A673 (cell line): ENCODE data around the gene ANKRD13D. TPM values are rescaled to one million over a fixed set of nuclear protein-coding genes. Genes with fewer than 3 reads are reported as not detected.

ENCODE experiments used
- BruUV-seq: library from RNA; stranded (reverse); fragments of 400-500 nt; replicated peaks from 2 replicates; lab custom pipeline; 2021; lab: Mats Ljungman, UMichigan
- CTCF ChIA-PET: fragments of 300-600 bp; sonication (Branson Sonifier 250); formaldehyde crosslinking; loops from one replicate; lab custom pipeline; 2022; ENCODE audit warnings: antibody characterized with exemption; lab: Charles Lee
- POLR2A ChIA-PET: fragments of 300-600 bp; sonication (Branson Sonifier 250); formaldehyde crosslinking; loops from one replicate; lab custom pipeline; 2022; ENCODE audit warnings: antibody characterized with exemption; ENCODE audit not compliant: low non-redundant PET; lab: Charles Lee
- DNase-seq: peaks from one replicate; pipeline ENCODE4 v3.0.0-alpha.2; 2015; ENCODE audit warnings: low spot score
- H3K27ac ChIP-seq: fragments of 200-600 bp; sonication (generic); 2 replicates; pipeline ENCODE4 v1.5.1; 2016; ENCODE audit warnings: mixed run types, low read depth, mild to moderate bottlenecking, mixed read lengths, antibody characterized with exemption, low read length; ENCODE audit not compliant: poor library complexity, severe bottlenecking
- H3K27me3 ChIP-seq: fragments of 200-600 bp; sonication (generic); replicated peaks from 2 replicates; pipeline ENCODE4 v1.6.1; 2017; ENCODE audit warnings: mixed run types, low read depth, mild to moderate bottlenecking, mixed read lengths, antibody characterized with exemption, low read length; ENCODE audit not compliant: insufficient read depth, poor library complexity
- H3K36me3 ChIP-seq: fragments of 200-600 bp; sonication (generic); 2 replicates; pipeline ENCODE4 v1.6.1; 2016; ENCODE audit warnings: mixed run types, mild to moderate bottlenecking, mixed read lengths, antibody characterized with exemption, low read length; ENCODE audit not compliant: insufficient read depth, poor library complexity, severe bottlenecking
- H3K4me1 ChIP-seq: fragments of 200-600 bp; sonication (generic); 2 replicates; pipeline ENCODE4 v1.6.1; 2017; ENCODE audit warnings: mixed run types, mild to moderate bottlenecking, mixed read lengths, antibody characterized with exemption, low read length; ENCODE audit not compliant: insufficient read depth, poor library complexity, severe bottlenecking
- H3K4me3 ChIP-seq: fragments of 200-600 bp; sonication (generic); 2 replicates; pipeline ENCODE4 v1.5.1; 2016; ENCODE audit warnings: low read depth, mixed run types, mild to moderate bottlenecking, mixed read lengths, low read length; ENCODE audit not compliant: poor library complexity, severe bottlenecking
- H3K9me3 ChIP-seq: fragments of 200-600 bp; sonication (generic); 2 replicates; pipeline ENCODE4 v1.6.1; 2016; ENCODE audit warnings: mixed run types, low read depth, mild to moderate bottlenecking, mixed read lengths, antibody characterized with exemption, low read length; ENCODE audit not compliant: poor library complexity, severe bottlenecking
- EZH2 ChIP-seq: fragments of 200-600 bp; sonication (generic); IDR thresholded peaks from 2 replicates; pipeline ENCODE4 v1.6.1; 2017; ENCODE audit warnings: borderline replicate concordance, low read depth, mild to moderate bottlenecking, mixed read lengths, antibody characterized with exemption, low read length; ENCODE audit not compliant: poor library complexity, severe bottlenecking
- intact Hi-C: fragments of 100-400 bp; cut with micrococcal nuclease; formaldehyde crosslinking; loops from one replicate; pipeline ENCODE4 v1.10.0; 2022; ENCODE audit not compliant: unreplicated experiment
- total RNA-seq: library from RNA; stranded (reverse); gene quantifications from 2 replicates; pipeline ENCODE4 v1.2.3, GENCODE V29; 2021
- TF ChIP-seq, protein P1 (sequence below): fragments of 300-800, 200-600 bp; sonication (generic); conservative IDR thresholded peaks from 2 replicates; pipeline ENCODE4 v1.5.1; 2017; ENCODE audit warnings: low read depth, mild to moderate bottlenecking, antibody characterized with exemption, low read length, moderate library complexity, mixed read lengths

Gene ANKRD13D
- total RNA-seq, 1 experiment from 2014 or later, result 101 TPM

GRCh38 chr11:67289651-67290479 is 762 bp downstream of the ANKRD13D start:
- Histone ChIP-seq H3K9me3 (no peaks in the 10 kb centered on the region), H3K4me1 (peaks cover 31% of the 10 kb centered on the region), H3K36me3 (peaks cover 66% of the 10 kb centered on the region), H3K27me3 (no peaks in the 10 kb centered on the region), H3K27ac (peak overlapping the region; percentile 81), H3K4me3 (peak overlapping the region; percentile 75)
- intact Hi-C loops, result loop anchor here (2.0 kb wide), 1 partner anchor 19 kb away; no protein-coding TSS in a partner anchor
- no TSS peak for BruUV-seq
- no peak for DNase-seq
- ChIA-PET CTCF (no interaction called here), POLR2A (no interaction called here)
- no peak for TF ChIP-seq EZH2
- TF ChIP-seq, protein P1, sequence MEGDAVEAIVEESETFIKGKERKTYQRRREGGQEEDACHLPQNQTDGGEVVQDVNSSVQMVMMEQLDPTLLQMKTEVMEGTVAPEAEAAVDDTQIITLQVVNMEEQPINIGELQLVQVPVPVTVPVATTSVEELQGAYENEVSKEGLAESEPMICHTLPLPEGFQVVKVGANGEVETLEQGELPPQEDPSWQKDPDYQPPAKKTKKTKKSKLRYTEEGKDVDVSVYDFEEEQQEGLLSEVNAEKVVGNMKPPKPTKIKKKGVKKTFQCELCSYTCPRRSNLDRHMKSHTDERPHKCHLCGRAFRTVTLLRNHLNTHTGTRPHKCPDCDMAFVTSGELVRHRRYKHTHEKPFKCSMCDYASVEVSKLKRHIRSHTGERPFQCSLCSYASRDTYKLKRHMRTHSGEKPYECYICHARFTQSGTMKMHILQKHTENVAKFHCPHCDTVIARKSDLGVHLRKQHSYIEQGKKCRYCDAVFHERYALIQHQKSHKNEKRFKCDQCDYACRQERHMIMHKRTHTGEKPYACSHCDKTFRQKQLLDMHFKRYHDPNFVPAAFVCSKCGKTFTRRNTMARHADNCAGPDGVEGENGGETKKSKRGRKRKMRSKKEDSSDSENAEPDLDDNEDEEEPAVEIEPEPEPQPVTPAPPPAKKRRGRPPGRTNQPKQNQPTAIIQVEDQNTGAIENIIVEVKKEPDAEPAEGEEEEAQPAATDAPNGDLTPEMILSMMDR, result no peak

- peak overlapping the region; percentile 81 for H3K27ac ChIP-seq
- CTCF ChIA-PET, result no interaction called here
- intact Hi-C loops, result no loop called here
- DNase-seq, result no peak
- no peaks in the 10 kb centered on the region for H3K27me3 ChIP-seq
- no peak for TF ChIP-seq EZH2
- TF ChIP-seq, protein P1, result no peak
- H3K4me1 ChIP-seq, result peaks cover 31% of the 10 kb centered on the region
- H3K36me3 ChIP-seq, result peaks cover 67% of the 10 kb centered on the region
- H3K4me3 ChIP-seq, result peak overlapping the region; percentile 75
- no TSS peak for BruUV-seq
- peaks cover 8% of the 10 kb centered on the region for H3K9me3 ChIP-seq
- POLR2A ChIA-PET, result no interaction called here
These were observed 1.7 kb downstream of the ANKRD13D start for GRCh38 chr11:67290801-67291200.

DNA sequence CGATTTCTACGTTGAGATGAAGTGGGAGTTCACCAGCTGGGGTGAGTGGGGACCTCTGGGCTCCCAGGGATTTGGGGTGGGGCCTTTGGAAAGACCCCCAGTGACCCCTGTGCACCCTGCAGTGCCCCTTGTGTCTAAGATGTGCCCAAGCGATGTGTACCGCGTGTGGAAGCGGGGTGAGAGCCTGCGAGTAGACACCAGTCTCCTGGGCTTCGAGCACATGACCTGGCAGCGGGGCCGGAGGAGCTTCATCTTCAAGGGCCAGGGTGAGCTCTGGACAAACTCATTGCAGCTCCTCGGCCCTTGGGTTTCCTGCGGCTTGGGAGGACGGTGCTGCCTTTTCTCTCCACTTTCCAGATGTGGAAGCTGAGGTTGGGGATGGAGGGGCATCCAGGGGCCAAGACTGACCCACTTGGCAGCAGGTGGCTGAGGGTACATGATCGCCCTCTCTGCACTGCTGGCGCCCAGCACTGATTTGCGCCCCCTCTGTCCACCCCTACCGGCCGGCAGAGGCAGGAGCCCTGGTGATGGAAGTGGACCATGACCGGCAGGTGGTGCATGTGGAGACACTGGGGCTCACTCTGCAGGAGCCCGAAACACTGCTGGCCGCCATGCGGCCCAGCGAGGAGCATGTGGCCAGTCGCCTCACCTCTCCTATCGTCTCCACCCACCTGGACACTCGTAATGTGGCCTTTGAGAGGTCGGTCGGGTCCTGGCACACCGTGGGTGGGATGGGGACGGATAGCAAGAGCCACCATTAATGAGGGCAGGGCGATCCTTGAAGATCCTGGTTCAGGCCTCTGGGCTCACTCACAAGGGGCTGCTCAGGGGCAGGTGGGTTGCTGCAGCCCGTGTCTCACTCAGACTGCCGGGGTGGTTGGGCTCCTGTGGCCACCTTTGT is 2.6 kb downstream of the ANKRD13D start:
- POLR2A ChIA-PET, result no interaction called here

More for the DNA sequence above, 2.6 kb downstream of the ANKRD13D start:
- H3K9me3 ChIP-seq, result peaks cover 13% of the 10 kb centered on the region
- H3K36me3 ChIP-seq, result peaks cover 68% of the 10 kb centered on the region
- no peak overlapping the region for H3K4me3 ChIP-seq
- TF ChIP-seq, protein P1, result no peak
- TF ChIP-seq EZH2, result no peak
- no TSS peak for BruUV-seq
- DNase-seq, result no peak
- no peak overlapping the region for H3K27ac ChIP-seq
- CTCF ChIA-PET, result no interaction called here
- H3K27me3 ChIP-seq, result no peaks in the 10 kb centered on the region
- intact Hi-C loops, result no loop called here
- H3K4me1 ChIP-seq, result peaks cover 31% of the 10 kb centered on the region
